Measurements from ENCODE around the gene RFXAP. TPM values are rescaled to one million over a fixed set of nuclear protein-coding genes. Genes with fewer than 3 reads are reported as not detected.

Gene RFXAP
- total and polyA plus RNA-seq, 2 donors (not counting 1 experiment from before 2014, with no cell fraction given), result 1.8 to 4.6 TPM

GRCh38 chr13:36796052-36796451 is 23.0 kb upstream of the RFXAP start:
- Histone ChIP-seq H3K36me3 (ENCODE audit: control insufficient read depth, insufficient read depth, low read length) (no peaks in the 10 kb centered on the region), H3K4me3 (replicated peaks in 1 of 4; ENCODE audit: control extremely low read depth in 1 of 4, insufficient read depth in 1 of 4, low read depth in 3 of 4, low read length in 4 of 4) (no peak overlapping the region), H3K4me2 (ENCODE audit: extremely low read depth, insufficient read depth, low read length) (no peak overlapping the region), H2AFZ (ENCODE audit: low read length) (no peak overlapping the region), H3K79me2 (ENCODE audit: control insufficient read depth, insufficient read depth, low read length) (no peaks in the 10 kb centered on the region), H3K9me3 (ENCODE audit: control insufficient read depth, insufficient read depth, low read depth, low read length) (no peaks in the 10 kb centered on the region), H3K9ac (ENCODE audit: insufficient read depth, low read length) (no peak overlapping the region), H3K4me1 (ENCODE audit: control insufficient read depth, extremely low read depth, insufficient read depth, low read length) (no peaks in the 10 kb centered on the region), H3K27me3 (ENCODE audit: control insufficient read depth, insufficient read depth, low read length) (no peaks in the 10 kb centered on the region), H3K27ac (ENCODE audit: insufficient read depth, low read length) (no peak overlapping the region), H4K20me1 (ENCODE audit: control insufficient read depth, extremely low read depth, insufficient read depth, low read length) (no peaks in the 10 kb centered on the region)
- DNase-seq (ENCODE audit: low read depth in 2 of 2), result no peak
- TF ChIP-seq, protein P1, sequence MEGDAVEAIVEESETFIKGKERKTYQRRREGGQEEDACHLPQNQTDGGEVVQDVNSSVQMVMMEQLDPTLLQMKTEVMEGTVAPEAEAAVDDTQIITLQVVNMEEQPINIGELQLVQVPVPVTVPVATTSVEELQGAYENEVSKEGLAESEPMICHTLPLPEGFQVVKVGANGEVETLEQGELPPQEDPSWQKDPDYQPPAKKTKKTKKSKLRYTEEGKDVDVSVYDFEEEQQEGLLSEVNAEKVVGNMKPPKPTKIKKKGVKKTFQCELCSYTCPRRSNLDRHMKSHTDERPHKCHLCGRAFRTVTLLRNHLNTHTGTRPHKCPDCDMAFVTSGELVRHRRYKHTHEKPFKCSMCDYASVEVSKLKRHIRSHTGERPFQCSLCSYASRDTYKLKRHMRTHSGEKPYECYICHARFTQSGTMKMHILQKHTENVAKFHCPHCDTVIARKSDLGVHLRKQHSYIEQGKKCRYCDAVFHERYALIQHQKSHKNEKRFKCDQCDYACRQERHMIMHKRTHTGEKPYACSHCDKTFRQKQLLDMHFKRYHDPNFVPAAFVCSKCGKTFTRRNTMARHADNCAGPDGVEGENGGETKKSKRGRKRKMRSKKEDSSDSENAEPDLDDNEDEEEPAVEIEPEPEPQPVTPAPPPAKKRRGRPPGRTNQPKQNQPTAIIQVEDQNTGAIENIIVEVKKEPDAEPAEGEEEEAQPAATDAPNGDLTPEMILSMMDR (conservative IDR thresholded peaks at IDR 0.05 in 1 of 2, IDR thresholded peaks at IDR 0.05 in 1 of 2; ENCODE audit: low read depth in 1 of 2, low read length in 2 of 2), result no peak
- no peak for TF ChIP-seq EZH2 (IDR thresholded peaks at IDR 0.05; ENCODE audit: low read length, missing control alignments)

GRCh38 chr13:36801035-36801434 is 18.0 kb upstream of the RFXAP start:
- Histone ChIP-seq H3K9ac (ENCODE audit: insufficient read depth, low read length) (no peak overlapping the region), H3K4me2 (ENCODE audit: extremely low read depth, insufficient read depth, low read length) (no peak overlapping the region), H3K4me3 (replicated peaks in 1 of 4; ENCODE audit: control extremely low read depth in 1 of 4, insufficient read depth in 1 of 4, low read depth in 3 of 4, low read length in 4 of 4) (no peak overlapping the region), H4K20me1 (ENCODE audit: control insufficient read depth, extremely low read depth, insufficient read depth, low read length) (no peaks in the 10 kb centered on the region), H3K79me2 (ENCODE audit: control insufficient read depth, insufficient read depth, low read length) (no peaks in the 10 kb centered on the region), H3K27me3 (ENCODE audit: control insufficient read depth, insufficient read depth, low read length) (no peaks in the 10 kb centered on the region), H3K4me1 (ENCODE audit: control insufficient read depth, extremely low read depth, insufficient read depth, low read length) (no peaks in the 10 kb centered on the region), H3K36me3 (ENCODE audit: control insufficient read depth, insufficient read depth, low read length) (no peaks in the 10 kb centered on the region), H3K9me3 (ENCODE audit: control insufficient read depth, insufficient read depth, low read depth, low read length) (no peaks in the 10 kb centered on the region), H2AFZ (ENCODE audit: low read length) (no peak overlapping the region), H3K27ac (ENCODE audit: insufficient read depth, low read length) (no peak overlapping the region)
- no peak for TF ChIP-seq EZH2 (IDR thresholded peaks at IDR 0.05; ENCODE audit: low read length, missing control alignments)
- TF ChIP-seq, protein P1 (conservative IDR thresholded peaks at IDR 0.05 in 1 of 2, IDR thresholded peaks at IDR 0.05 in 1 of 2; ENCODE audit: low read depth in 1 of 2, low read length in 2 of 2), result no peak
- DNase-seq (ENCODE audit: low read depth in 2 of 2), result no peak

- Histone ChIP-seq H2AFZ (ENCODE audit: low read length) (no peak overlapping the region), H3K27ac (ENCODE audit: insufficient read depth, low read length) (no peak overlapping the region), H3K9me3 (ENCODE audit: control insufficient read depth, insufficient read depth, low read depth, low read length) (no peaks in the 10 kb centered on the region), H3K36me3 (ENCODE audit: control insufficient read depth, insufficient read depth, low read length) (no peaks in the 10 kb centered on the region), H4K20me1 (ENCODE audit: control insufficient read depth, extremely low read depth, insufficient read depth, low read length) (no peaks in the 10 kb centered on the region), H3K4me2 (ENCODE audit: extremely low read depth, insufficient read depth, low read length) (no peak overlapping the region), H3K79me2 (ENCODE audit: control insufficient read depth, insufficient read depth, low read length) (no peaks in the 10 kb centered on the region), H3K27me3 (ENCODE audit: control insufficient read depth, insufficient read depth, low read length) (no peaks in the 10 kb centered on the region), H3K9ac (ENCODE audit: insufficient read depth, low read length) (no peak overlapping the region), H3K4me3 (replicated peaks in 1 of 4; ENCODE audit: control extremely low read depth in 1 of 4, insufficient read depth in 1 of 4, low read depth in 3 of 4, low read length in 4 of 4) (no peak overlapping the region), H3K4me1 (ENCODE audit: control insufficient read depth, extremely low read depth, insufficient read depth, low read length) (no peaks in the 10 kb centered on the region)
- TF ChIP-seq, protein P1 (conservative IDR thresholded peaks at IDR 0.05 in 1 of 2, IDR thresholded peaks at IDR 0.05 in 1 of 2; ENCODE audit: low read depth in 1 of 2, low read length in 2 of 2), result no peak
- TF ChIP-seq EZH2 (IDR thresholded peaks at IDR 0.05; ENCODE audit: low read length, missing control alignments), result no peak
- no peak for DNase-seq (ENCODE audit: low read depth in 2 of 2)
These were observed 14.4 kb upstream of the RFXAP start for GRCh38 chr13:36804588-36804987.
